HepG2 (cell line): ENCODE results near the gene PSMG1.
"Not testable (repeated sequence)": the region's sequence is repeated elsewhere in the genome, so short reads cannot be mapped to it uniquely, and the experiment has no call there.

ENCODE experiments used
- ARID3A ChIP-seq: IDR thresholded peaks from 2 replicates; pipeline ENCODE4 v1.6.1; 2012; ENCODE audit warnings: low read depth, low read length, improper control_type of control experiment
- SP2 ChIP-seq: sonication (generic); formaldehyde crosslinking; IDR thresholded peaks from 2 replicates; pipeline ENCODE4 v1.5.1; 2020; ENCODE audit warnings: mild to moderate bottlenecking, missing genetic modification reagents
- ZBTB43 ChIP-seq: sonication (generic); formaldehyde crosslinking; conservative IDR thresholded peaks from 2 replicates; pipeline ENCODE4 v1.4.0; 2020; ENCODE audit warnings: missing genetic modification reagents

- not testable (repeated sequence) for TF ChIP-seq ZBTB43; SP2 (CRISPR knock-in tag); ARID3A
Observed at GRCh38 chr21:39220875-39221274, 37.6 kb upstream of the PSMG1 start.
